GM19238 (cell line): Measurements from ENCODE around the gene MINAR1.
"Not testable (repeated sequence)": the region's sequence is repeated elsewhere in the genome, so short reads cannot be mapped to it uniquely, and the experiment has no call there.

Experiments
- DNase-seq: peaks from one replicate; pipeline ENCODE4 v3.0.0; 2011; ENCODE audit warnings: low spot score; ENCODE audit not compliant: insufficient read length

The MINAR1 gene

GRCh38 chr15:79431636-79432344 lies at the start of gene MINAR1:
Gene MINAR1, plus strand, starts transcription at chr15:79432336. Its CDS starts 23,812 bp downstream, at chr15:79456148.
- DNase-seq, result no peak

- DNase-seq, result no peak
Measured at GRCh38 chr15:79394231-79394630, 37.9 kb upstream of the MINAR1 start.

GRCh38 chr15:79396850-79397249 lies 35.3 kb upstream of the MINAR1 start:
- no peak for DNase-seq

- DNase-seq, result no peak
Measured at GRCh38 chr15:79397269-79397910, 34.7 kb upstream of the MINAR1 start.

- DNase-seq, result no peak
Measured at GRCh38 chr15:79399606-79400005, 32.5 kb upstream of the MINAR1 start.

- no peak for DNase-seq
Measured at GRCh38 chr15:79400650-79401049, 31.5 kb upstream of the MINAR1 start.

- no peak for DNase-seq
Measured at GRCh38 chr15:79401301-79401700, 30.8 kb upstream of the MINAR1 start.

- no peak for DNase-seq
Measured at GRCh38 chr15:79402136-79402535, 30.0 kb upstream of the MINAR1 start.

- no peak for DNase-seq
Measured at GRCh38 chr15:79403501-79403900, 28.6 kb upstream of the MINAR1 start.

GRCh38 chr15:79406210-79406609 lies 25.9 kb upstream of the MINAR1 start:
- DNase-seq, result no peak

- no peak for DNase-seq
Measured at GRCh38 chr15:79408041-79408440, 24.1 kb upstream of the MINAR1 start.

GRCh38 chr15:79410237-79410636 lies 21.9 kb upstream of the MINAR1 start:
- no peak for DNase-seq

- DNase-seq, result no peak
Measured at GRCh38 chr15:79412010-79412409, 20.1 kb upstream of the MINAR1 start.

- DNase-seq, result no peak
Measured at GRCh38 chr15:79412429-79412828, 19.7 kb upstream of the MINAR1 start.

- no peak for DNase-seq
Measured at GRCh38 chr15:79416876-79417275, 15.3 kb upstream of the MINAR1 start.

GRCh38 chr15:79418693-79419279 lies 13.3 kb upstream of the MINAR1 start:
- no peak for DNase-seq

GRCh38 chr15:79425591-79426295 lies 6.4 kb upstream of the MINAR1 start:
- DNase-seq, result no peak

GRCh38 chr15:79426899-79427298 lies 5.2 kb upstream of the MINAR1 start:
- DNase-seq, result not testable (repeated sequence)

- no peak for DNase-seq
Measured at GRCh38 chr15:79427781-79428598, 4.1 kb upstream of the MINAR1 start.

GRCh38 chr15:79430901-79431635 lies 1.1 kb upstream of the MINAR1 start:
- no peak for DNase-seq
